ENCODE data around the gene CTXN2. TPM values are rescaled to one million over a fixed set of nuclear protein-coding genes. Genes with fewer than 3 reads are reported as not detected.

The CTXN2 gene
- total RNA-seq, 1 donor from 2014 or later: not detected

- ATAC-seq (no peak), DNase-seq (ENCODE audit: low spot score) (no peak)
These were observed 30.4 kb downstream of the CTXN2 start for GRCh38 chr15:48221885-48222284.

- ATAC-seq: no peak
- DNase-seq (ENCODE audit: low spot score): no peak
These were observed 31.2 kb downstream of the CTXN2 start for GRCh38 chr15:48222627-48223026.

GRCh38 chr15:48225771-48226170, 34.3 kb downstream of the CTXN2 start:
- no peak for ATAC-seq
- no peak for DNase-seq (ENCODE audit: low spot score)

DNA sequence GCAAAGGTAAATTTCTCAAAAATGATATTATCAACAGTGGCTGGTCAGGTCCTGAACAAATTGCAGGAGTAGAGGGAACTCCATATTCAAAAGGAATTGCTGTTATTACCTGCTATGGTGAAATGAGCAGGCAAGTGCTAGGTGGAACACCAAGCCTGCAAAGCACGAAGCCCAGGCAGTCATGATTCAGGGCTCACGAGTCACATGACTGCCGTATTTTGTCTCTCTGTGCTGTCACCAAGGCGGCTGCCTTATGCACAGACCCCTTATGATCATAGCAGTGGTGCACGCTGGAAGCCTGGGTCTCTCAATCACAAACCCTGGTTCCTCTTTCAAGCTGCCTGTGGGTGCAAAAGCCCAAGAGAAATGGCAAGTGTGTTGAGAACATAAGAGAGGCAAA, 39.0 kb downstream of the CTXN2 start:
- DNase-seq (ENCODE audit: low spot score) (no peak), ATAC-seq (no peak)

DNA sequence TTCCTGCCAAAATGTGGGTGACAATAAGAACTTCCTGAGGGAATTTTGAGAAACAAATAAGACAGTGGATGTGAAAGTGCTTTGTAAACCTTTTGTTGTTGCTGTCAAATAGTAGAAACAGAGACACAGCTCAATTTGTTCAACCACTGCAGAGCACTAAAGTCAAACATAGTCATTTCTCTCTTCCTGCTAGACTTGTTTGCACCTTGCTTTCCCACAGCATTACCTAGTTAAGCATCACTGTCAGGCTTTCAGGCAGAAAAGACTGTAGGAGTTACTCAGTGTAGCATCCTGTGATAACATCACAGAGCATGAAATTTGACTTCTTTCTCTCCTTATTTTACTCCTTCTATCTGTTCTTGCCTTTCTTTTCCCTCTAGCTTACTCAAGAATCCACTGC, 41.8 kb downstream of the CTXN2 start:
- ATAC-seq (no peak), DNase-seq (ENCODE audit: low spot score) (no peak)

DNA sequence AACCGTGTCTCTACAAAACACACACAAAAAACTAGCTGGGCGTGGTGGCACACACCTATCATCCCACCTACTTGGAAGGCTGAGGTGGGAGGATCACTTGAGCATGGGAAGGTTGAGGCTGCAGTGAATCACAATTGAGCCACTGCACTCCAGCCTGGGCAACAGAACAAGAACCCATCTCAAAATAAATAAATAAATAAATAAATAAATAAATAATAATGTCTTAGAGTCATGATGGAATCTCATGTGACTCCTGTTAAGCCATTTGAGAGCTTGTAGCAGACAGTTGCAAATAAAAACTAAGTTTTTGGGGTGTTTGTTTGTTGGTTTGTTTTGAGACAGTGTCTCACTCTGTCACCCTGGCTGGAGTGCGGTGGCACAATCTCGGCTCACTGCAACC, 47.9 kb downstream of the CTXN2 start:
- no peak for ATAC-seq

GRCh38 chr15:48242015-48242414, 50.5 kb downstream of the CTXN2 start:
- DNase-seq (ENCODE audit: low spot score) (no peak), ATAC-seq (no peak)

More for the DNA sequence above, 47.9 kb downstream of the CTXN2 start:
- DNase-seq (ENCODE audit: low spot score): no peak

DNA sequence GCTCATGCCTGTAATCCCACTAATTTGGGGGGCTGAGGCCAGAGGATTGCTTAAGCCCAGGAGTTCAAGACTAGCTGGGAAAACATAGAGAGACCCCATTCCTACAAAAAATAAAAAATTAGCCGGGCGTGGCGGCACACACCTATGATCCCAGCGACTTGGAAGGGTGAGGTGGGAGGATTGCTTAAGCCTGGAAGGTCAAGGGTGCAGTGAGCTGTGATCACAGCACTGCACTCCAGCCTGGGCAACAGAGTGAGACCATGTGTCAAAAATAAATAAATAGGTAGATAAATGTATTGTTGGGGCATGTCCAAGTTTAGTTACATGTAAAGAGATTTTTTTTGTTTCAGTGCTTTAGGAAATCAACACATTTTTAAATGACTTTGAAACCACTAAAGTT, 51.1 kb downstream of the CTXN2 start:
- ATAC-seq (no peak), DNase-seq (ENCODE audit: low spot score) (no peak)

DNA sequence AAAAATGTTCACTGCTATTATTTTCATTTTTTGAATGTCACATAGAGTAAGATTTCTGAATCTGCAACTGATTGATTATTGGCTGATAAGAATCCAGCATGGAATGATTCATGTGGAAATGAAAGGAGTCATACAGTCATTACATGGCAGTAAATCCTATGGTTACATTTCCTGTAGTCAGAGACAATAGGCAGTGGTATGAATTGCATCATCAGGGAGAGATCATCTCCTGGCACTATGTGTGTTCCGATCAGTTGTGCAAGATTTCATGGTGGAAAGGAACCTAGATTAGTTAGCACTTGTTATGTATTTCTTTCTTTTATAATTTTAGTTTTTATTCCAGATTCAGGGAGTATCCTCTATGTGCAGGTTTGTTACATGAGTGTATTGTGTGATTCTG, 53.5 kb downstream of the CTXN2 start:
- no peak for DNase-seq (ENCODE audit: low spot score)
- no peak for ATAC-seq

GRCh38 chr15:48248414-48248813, 56.9 kb downstream of the CTXN2 start:
- DNase-seq (ENCODE audit: low spot score) (no peak), ATAC-seq (no peak)

- DNase-seq (ENCODE audit: low spot score): no peak
- ATAC-seq: peak; percentile 70
These were observed 59.2 kb downstream of the CTXN2 start for GRCh38 chr15:48250640-48251076.

GRCh38 chr15:48253172-48253571, 61.7 kb downstream of the CTXN2 start:
- DNase-seq (ENCODE audit: low spot score) (no peak), ATAC-seq (no peak)

Other genes starting within 250 kb of the CTXN2 start
- gene SLC24A5, start 70.7 kb upstream of the CTXN2 start, total RNA-seq: not detected
- 0.20 TPM for gene MYEF2, start 13.4 kb upstream of the CTXN2 start, total RNA-seq
- not detected for gene SLC12A1, start 14.6 kb downstream of the CTXN2 start, total RNA-seq
- gene DUT, start 139.8 kb downstream of the CTXN2 start, total RNA-seq: 31.0 TPM

Data from left lobe of liver (tissue), 2 donors.